DMS 273 treated with DMSO at 0.1 percent for 48 hours (cell line): ENCODE results near the gene ZNF618.
A peak's percentile ranks its signal among the peaks of the same experiment; 100 is the strongest.

Experiments
- DNase-seq: peaks from one replicate; lab custom pipeline; 2025; lab: John Stamatoyannopoulos, UW

Gene ZNF618

DNA sequence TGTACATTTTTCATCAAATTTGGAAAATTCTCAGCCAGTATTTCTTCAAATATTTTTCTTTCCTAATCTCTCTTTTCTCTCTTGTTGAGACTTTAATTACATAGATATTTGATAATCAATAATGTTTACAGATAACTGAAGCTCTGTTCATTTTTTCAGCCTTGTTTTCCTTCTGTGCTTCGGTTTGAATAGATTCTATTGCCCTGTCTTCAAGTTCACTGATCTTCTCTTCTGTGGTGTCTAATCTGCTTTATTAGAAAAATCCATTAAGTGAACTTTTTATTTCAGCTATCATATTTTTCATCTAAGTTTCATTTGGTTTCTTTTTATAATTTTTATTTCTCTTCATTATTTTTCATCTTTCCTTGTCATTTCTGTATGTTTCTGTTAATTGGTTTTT, 147.9 kb downstream of the ZNF618 start:
- no peak for DNase-seq

DNA sequence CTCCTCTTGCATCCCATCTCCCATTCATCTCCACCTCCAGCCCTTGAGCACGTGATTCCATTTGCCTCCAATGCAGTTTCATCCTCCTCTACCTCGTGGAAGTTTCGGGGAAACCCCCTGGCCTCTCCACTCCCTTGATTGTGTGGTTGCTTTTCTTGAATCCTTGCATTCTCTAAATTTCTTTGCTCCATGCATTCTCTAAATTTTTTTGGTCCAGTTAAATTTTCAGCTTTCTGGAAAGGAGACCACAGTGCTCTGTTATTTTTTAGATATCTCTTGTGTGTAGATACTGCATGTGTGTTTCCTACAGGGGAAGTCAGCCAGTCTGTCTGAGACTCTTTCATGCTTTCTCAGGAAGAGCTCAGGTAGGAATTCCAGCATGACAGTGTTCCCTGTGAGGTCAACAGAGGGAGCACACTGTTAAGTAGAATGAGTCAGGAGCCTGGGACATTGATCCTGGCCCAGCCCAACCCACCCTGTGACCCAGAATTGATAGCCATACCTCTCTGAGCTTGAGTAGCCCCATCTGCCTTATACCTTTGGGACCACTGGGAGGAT, 149.2 kb downstream of the ZNF618 start:
- DNase-seq = no peak

DNA sequence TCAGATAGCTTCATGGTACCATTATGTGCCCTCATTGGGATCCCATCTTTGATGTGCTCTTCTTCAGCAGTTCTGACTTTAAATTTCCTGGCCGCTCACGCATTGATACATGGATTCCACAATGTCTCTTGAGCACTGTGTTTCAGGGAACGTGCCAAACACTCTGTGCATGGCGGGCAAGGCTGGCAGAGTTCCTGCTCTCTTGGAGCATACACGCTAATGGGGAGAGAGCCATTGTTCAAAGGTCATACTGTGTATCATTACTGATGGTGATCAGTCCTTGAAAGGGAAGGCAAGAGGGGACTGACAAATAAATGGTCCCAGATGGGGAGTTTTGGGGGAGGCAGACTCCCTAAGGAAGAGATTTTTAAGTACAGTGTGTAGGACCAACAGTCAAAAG, 149.7 kb downstream of the ZNF618 start:
- no peak for DNase-seq

DNA sequence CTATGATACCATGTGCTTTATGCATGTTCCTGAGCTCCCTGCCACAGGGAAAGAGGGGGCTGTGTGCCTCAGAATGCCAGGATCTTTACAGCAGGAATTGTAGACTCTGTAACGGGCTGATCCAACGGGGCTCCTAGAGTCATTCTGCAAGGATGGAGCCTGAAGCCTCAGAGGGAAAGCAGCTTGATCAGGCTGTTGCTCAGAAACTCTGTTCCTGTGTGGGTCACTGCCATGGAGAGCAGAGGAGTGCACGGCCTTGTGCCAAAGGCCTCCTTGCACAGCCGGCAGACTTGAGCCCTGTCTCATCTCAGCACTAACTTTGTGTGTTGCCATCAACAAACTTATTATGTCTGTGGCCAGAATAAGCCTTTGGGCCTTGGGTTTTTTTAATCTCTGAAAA, 150.2 kb downstream of the ZNF618 start:
- DNase-seq = no peak

DNA sequence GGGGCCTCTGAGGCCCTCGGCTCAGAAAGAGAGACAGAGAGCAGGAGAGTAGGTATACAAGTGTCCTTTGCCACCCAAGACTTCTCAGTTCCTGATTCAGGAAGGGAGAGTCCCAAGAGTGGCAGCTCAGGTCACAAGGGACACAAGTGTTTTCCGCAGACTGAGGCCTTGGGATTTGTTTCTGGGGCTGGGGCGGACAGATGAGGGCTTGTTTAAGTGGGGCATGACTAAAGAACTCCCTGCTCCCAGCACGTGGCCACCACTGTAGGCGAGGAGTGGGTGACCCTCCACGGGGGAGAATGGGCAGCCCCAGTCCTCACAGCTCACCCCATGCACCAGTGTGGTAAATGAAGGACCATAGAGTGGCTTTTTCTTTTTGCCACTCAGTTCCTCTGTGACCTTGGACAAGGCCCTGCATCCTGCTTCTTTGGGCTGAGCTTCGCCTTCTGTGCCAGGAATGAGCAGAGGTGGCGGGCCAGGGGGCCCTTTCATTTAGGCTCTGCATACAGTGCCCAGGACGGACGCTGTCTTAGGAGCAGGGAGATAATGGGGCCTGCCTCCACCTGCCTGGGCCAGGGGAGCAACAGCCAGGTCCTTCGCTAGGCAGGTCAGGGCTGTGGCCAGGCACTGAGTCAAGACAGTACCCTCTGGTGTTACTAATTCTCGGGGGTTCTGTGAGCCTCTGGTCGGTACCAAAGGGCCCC, 151.2 kb downstream of the ZNF618 start:
- no peak for DNase-seq

DNA sequence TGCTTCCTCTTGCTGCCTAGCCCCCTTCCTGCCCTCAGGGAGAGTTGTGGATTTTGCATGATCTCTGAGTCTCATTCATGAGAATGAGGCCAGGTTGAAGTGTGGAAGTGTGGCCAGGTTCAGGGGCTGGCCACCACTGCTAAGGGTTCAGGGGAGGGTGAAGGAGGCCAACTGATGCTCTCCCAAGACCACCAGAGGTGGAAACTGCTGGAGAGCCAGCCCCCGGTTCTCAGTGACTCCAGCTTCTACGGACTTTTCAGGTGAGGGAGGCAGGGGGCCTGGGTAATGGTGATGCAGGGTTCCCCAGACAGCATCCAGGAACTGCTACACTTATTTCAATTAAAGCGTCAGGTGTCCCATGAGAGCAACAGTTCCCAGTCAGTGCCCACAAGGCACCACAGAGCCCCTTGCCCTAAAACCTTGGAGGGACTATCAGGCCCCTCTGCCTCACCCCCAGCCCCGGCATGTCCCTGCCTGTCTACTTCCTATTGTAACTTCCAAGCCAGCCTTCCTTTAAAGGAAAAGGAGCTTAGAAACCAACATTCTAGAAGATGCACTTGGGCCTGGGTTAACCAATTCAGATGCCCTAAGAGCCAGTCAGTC, 151.9 kb downstream of the ZNF618 start:
- no peak for DNase-seq

DNA sequence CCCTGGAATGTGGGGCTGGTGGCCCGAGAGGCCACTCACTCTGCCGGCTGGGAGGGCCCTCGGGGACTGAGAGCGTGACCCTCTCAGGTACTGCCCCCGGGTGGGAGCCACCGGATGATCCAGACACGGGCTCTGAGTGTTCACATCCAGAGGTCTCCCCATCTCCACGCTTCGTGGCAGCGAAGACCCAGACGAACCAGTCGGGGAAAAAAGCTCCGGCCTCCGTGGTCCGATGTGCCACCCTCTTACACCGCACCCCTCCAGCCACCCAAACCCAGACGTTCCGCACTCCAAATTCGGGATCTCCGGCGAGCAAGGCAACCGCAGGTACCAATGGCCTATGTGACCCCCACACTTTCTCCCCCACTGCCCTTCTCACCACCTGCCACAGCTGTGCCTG, 152.5 kb downstream of the ZNF618 start:
- no peak for DNase-seq

DNA sequence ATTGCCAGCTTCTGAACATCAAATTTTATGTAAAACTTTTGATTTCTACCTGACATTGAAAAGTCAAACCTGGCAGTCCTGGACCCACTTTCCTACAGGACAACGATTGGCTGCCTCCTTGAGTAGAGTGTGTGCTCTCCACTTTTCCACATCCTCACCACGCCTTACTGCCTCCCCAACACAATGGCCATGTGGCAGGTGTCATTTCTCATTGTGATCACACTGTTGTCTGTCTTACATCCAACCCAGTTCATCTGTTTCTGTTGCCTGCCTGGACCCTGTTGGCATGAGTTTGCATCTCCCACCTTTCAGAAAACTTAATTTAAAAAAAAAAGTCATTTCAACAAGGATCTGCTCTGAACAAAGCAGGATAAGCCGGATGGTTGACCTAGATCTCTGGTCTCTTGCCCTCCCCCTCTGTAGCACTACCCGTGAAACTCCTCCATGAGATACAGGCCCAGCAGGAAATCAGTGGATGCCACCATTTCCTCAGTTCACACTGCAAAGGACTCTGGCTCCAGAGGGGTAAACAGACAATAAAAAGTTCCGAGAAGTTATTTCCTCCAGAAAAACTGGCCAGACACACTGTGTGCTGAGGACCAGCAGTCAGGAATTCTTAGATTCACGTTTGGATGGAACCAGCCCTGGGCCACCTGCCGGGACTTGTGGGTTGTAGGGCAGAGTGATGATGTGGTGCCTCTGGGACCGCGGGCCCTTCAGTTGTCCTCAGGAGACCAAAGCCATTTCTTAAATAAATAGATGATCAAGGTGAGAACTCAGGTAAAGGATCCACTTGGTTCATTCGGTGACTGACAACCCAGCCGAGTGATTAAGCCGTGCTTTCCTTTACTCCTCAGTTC, 153.4 kb downstream of the ZNF618 start:
- DNase-seq = no peak

DNA sequence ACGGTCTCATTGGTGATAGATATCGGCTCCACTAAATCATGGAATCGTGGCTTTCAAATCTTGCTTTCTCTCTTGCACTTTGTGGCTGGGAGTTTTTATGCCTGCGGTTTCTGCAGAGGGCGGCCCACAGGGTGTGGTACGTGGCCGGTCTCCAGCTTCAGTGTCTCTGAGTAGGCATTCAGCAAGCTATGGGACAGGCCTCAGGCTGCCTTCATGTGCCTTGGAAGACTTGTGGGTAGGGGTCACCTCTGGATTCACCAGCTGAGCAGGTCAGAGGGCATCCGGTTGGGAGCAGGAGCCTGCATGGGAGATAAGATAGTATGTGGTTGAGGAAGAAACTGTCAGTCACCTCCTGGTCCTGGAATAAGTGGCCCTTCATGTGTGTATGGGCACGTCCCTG, 154.3 kb downstream of the ZNF618 start:
- DNase-seq = no peak

DNA sequence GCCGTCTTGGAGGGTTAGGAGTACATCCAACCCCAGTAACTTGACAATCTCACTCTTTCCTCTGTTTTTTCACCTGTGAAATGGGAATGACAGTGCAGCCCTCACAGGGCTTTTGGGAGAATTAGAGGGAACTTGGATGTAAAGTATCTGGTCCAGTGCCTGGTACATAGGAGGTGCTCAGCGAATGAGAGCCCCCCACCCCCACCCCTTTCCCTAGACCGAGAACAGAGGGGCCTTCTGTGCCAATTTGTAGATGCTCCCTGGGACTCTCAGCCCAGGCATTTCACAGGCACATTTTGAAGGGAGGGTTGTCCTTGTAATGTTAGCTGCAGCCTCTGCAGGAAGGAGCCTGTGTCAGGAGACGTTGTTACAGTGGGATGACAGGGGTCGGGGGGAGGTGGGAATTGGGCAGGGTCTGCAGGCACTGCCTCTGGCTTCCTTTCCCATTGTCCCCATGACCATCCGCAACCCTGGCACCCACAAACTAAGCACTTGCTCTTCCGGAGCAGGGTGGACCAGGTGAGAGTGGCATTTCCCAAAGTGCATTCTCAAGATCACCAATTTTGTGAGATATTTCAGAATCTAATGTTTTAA, 155.0 kb downstream of the ZNF618 start:
- no peak for DNase-seq

DNA sequence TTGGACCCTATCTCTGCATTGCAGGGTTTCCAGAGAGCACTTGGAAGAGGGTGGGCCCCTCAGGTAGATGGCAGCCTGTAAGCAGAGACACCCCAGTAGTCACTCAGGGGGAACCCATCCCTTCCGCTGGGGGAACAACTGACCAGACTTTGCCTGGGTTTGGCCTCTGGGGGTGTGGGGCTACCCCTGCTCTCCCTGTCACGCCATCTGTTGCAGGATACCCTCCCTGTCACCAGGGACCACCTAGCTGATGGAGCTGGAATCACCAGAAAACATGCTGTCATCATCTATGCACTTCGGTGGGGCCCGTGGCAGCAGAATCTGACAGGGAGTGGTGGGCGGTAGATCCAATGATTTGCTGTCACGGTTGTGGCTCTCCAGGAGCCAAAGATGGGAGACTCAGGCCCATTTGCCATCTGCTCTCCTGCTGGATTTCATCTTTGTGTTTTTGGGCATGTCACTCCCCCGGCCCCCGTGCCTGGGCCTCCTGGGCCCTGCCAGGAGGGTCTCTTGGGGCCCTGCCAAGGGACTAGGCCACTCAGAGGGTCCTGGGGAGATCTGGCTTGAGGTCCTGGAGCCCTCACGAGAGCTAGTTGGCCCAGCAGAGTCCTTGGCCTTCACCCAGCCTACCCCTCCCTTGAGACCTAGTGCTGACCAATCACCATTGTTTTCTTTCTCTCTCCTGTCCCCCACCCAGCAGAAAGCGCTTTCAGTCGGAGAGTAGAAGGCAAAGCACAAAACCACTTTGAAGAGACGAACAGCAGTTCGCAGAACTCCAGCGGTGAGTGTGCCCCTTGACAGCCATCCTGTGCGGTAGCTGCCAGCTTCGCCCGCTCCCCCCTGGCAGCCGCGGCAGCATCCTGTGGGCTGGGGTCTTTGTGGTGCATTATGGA, 156.1 kb downstream of the ZNF618 start:
- no peak for DNase-seq

DNA sequence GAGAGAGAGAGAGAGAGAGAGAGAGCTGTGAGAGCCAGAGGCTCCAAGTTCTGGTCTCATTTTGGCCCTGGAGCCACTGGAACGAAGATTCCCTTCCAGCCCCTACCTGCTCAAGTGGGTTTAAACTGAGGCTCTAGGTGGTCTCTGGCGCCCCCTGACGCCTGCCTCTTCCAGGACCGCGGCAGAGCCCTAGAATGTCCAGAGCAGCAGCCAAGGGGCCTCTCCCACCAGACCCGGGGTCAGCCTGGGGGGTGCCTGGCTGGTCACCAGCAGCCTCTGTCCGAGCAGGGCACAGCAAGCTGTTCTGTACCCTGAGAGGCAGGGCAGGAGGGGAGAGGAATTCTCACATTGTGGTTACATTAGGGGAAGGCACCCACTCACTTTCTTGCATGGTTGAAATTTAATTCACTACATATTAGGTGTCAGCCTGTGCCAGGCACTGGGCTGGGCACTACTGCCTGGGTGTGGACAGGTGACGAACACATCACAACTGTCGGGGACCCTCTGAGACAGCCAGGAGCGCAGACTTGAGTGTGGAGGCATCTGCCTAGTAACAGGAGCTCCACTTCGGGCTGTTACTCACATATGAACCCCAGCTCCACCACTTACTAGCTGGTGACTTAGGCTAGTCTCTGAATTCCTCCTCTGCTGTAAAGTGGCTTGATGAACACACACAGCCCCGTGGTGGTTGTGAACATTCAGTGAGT, 157.4 kb downstream of the ZNF618 start:
- peak; percentile 23 for DNase-seq

DNA sequence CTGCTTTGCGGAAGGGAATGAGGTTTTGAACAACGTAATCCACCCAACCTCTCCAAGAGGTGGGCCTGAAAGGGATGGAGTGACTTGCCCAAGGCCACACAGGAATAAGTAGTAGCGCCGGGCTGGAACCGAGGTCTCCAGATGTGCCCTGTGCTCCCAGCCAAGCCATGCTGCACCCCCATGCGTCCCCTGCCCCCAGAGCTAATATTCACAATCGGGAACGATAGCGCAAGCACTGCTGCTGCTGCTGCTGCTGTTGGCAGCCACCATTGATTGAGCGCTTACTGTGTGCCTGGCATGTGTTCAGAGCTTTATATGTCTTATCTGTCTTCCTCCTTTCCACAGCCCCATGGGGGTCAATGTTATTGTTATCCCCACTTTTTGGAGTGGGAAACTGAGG, 158.1 kb downstream of the ZNF618 start:
- no peak for DNase-seq

DNA sequence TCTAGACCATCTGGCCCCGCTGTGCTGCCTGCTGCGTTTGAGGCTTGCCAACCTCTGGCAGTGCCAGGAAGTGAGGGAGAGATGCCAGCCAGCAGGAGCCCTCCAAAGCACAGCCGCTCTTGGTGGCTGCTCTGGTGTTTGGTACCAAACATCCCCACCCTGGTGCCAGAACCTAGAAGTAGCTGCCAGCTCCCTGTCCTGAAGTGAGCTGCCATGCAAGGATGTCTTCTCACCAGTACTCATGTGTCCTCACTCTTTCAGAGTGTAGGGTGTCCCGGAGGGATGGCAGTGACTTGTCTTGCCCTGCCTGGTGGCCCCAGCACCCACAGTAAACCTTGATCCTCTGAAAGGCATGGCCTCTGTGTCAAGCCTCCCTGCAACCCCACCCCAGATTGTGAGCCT, 158.6 kb downstream of the ZNF618 start:
- DNase-seq = peak; percentile 71

DNA sequence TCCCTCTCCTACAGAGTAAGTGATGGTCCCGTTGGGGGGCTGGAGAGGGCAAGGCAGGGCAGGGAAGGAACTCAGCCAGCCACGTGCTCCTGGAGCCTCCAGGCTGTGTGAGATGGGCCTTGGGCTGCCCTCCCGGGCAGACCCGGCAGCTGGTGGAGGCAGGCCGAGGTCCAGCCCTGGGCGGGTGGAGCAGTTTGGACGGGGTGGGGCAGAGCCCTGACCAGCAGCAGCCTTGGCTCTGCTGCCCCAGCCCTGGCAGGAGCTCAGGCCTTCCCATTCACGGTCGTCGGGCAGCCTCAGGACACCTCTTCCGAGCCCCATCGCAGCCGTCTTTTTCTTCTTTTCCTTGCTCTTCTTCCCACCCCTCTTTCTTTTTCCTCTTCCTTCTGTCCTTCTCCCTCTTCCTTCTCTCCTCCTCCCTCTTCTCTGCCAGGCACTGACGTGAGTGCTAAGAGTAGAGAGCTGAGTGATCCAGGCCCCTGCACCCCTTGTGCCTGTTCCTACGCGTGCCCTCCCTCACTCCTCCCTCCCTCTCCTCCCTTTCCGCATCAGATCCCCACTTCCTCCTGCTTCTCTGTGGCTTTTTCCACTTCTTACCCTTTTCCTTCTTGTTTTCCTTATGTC, 159.2 kb downstream of the ZNF618 start:
- DNase-seq = peak; percentile 17

DNA sequence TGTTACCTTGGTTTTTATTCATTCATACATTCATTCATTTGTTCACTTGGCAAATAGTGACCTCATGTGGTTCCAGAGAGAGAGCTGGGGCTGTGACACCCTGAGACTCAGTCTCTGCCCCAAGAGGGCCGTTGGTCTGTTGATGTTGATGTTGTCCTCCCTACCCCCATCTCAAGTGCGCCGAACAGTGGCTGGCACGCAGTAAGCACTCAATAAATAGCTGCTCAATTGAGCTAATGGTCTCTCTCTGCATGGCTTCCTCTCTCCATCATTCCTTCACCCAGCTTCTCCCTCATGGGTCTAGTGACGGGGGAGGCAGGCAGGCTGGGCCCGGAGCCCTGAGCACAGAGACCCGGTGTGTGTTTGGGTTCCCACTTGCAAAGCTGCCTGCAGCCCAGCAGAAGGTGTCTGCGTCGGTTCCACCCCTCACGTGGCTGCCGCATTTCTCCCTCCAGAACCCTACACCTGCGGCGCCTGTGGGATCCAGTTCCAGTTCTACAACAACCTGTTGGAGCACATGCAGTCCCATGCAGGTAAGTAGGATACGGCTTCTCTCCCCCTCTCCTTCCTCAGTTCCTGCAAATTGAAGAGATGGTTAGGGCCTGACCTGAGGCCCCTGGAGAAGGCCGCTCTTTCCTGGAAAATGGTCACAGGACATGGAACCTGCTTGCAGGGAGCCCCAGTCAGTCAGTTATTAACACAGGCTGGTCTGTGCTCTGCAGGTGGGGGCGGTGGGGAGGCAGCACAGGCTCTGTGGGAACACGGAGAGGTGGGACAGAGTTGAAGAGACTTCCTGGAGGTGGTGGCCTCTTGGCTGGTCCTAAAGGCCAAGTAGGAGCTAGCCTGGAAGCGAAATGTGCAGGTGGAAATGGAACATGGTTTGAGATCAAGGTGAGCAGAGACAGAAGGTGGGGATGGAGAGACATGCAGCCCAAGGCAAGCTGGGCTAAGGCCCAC, 160.0 kb downstream of the ZNF618 start:
- DNase-seq = no peak

DNA sequence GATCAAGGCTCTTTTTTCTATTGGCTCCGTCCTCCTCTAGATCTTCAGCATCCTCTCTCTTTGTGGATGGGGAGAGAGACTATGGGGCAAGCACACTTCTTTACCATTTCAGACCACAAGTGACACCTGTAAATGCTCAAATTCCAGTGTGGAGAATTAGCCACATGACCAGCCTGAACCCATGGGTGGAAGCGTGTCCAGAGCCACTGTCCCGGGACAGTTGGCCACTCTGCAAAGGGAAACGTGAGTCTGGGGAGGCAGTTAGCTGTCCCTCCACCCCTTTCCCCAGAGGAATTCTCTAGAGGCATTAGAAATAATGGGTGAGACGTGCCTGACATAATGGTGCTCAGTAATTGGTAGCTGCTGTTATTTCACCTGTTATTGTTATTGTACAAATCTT, 161.1 kb downstream of the ZNF618 start:
- no peak for DNase-seq

DNA sequence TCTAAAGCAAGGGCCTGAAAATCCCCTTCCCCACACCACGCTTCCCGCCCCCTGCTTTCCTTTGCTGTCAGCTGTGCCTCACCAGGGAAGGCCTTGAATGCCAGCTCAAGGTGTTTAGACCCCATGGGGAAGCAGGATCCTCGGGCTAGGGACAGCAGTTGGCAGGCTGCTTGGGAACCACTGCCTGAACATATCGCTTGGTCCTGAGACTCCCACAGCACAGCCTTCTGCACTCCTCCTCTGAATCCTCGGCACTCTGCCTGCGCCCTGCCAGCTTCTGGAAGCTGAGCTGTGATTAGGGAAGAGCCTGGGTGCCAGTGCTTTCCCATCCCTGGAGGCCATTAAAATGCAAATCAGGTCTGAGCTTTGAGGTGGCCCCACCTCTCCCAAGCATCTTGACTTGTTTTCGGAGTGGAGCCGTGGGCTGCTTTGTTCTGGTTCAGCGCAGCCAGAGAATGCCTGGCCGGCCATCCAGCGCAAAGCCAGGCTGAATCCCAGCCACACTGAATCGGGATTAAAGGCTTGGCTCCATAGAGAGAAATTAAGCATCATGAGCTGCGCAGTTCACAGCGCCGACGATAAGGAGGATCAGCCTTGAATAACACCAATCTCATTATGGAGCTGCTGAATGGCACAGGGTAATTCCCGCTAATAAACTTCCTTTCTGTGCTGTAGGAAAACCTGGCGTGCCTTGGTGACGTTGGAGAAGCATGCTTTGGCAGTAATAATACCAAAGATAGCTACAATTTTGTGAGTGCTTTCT, 162.0 kb downstream of the ZNF618 start:
- no peak for DNase-seq
